OCI-LY1 (cell line): ENCODE results near the gene POLR3A.

Source experiments
- H2AFZ ChIP-seq: fragments of 200-600 bp; sonication (generic), shearing (Covaris generic); 2 replicates; pipeline ENCODE4 v1.6.0; 2014; ENCODE audit warnings: antibody characterized with exemption, mild to moderate bottlenecking, low read length
- H3F3A ChIP-seq: fragments of 200-600 bp; sonication (generic), shearing (Covaris generic); 2 replicates; pipeline ENCODE4 v1.6.0; 2014; ENCODE audit warnings: mild to moderate bottlenecking, antibody characterized with exemption, low read length, moderate library complexity; ENCODE audit not compliant: insufficient read depth
- H3K27ac ChIP-seq: fragments of 200-600 bp; sonication (generic); 2 replicates; pipeline ENCODE4 v1.5.1; 2014; ENCODE audit warnings: low read length, mixed run types, mild to moderate bottlenecking, low read depth; ENCODE audit not compliant: poor library complexity, severe bottlenecking
- H3K27me3 ChIP-seq: fragments of 200-600 bp; sonication (generic); 2 replicates; pipeline ENCODE4 v1.6.0; 2014; ENCODE audit warnings: antibody characterized with exemption, mild to moderate bottlenecking, low read length, moderate library complexity; ENCODE audit not compliant: insufficient read depth
- H3K36me3 ChIP-seq: fragments of 200-600 bp; sonication (generic); 2 replicates; pipeline ENCODE4 v1.6.1; 2014; ENCODE audit warnings: mild to moderate bottlenecking, antibody characterized with exemption, low read length, moderate library complexity, mixed read lengths; ENCODE audit not compliant: insufficient read depth
- H3K4me1 ChIP-seq: fragments of 200-600 bp; sonication (generic); 2 replicates; pipeline ENCODE4 v1.5.1; 2014; ENCODE audit warnings: mild to moderate bottlenecking, low read length, moderate library complexity; ENCODE audit not compliant: insufficient read depth, severe bottlenecking
- H3K4me2 ChIP-seq: fragments of 200-600 bp; sonication (generic), shearing (Covaris generic); 2 replicates; pipeline ENCODE4 v1.6.1; 2014; ENCODE audit warnings: low read length
- H3K4me3 ChIP-seq: fragments of 200-600 bp; sonication (generic); 2 replicates; pipeline ENCODE4 v1.5.1; 2014; ENCODE audit warnings: low read length, low read depth, mild to moderate bottlenecking, mixed read lengths; ENCODE audit not compliant: poor library complexity, severe bottlenecking
- H3K79me2 ChIP-seq: fragments of 200-600 bp; shearing (Covaris generic); 2 replicates; pipeline ENCODE4 v1.6.1; 2016; ENCODE audit warnings: mixed run types, low read length, mixed read lengths; ENCODE audit not compliant: insufficient read depth
- H3K9ac ChIP-seq: fragments of 200-600 bp; sonication (generic), shearing (Covaris generic); 2 replicates; pipeline ENCODE4 v1.6.1; 2014; ENCODE audit warnings: mild to moderate bottlenecking, low read length, mixed read lengths
- H3K9me2 ChIP-seq: fragments of 200-600 bp; sonication (generic), shearing (Covaris generic); 2 replicates; pipeline ENCODE4 v1.6.1; 2014; ENCODE audit warnings: low read depth, mild to moderate bottlenecking, low read length, mixed read lengths
- H3K9me3 ChIP-seq: fragments of 200-600 bp; shearing (Covaris generic); 2 replicates; pipeline ENCODE4 v1.6.1; 2014; ENCODE audit warnings: low read length, mixed read lengths
- H4K20me1 ChIP-seq: fragments of 200-600 bp; sonication (generic), shearing (Covaris generic); 2 replicates; pipeline ENCODE4 v1.6.0; 2016; ENCODE audit warnings: mild to moderate bottlenecking, low read length; ENCODE audit not compliant: insufficient read depth
- EZH2 ChIP-seq: fragments of 200-600 bp; sonication (generic), shearing (Covaris generic); IDR thresholded peaks from 2 replicates; pipeline ENCODE4 v1.8.0; 2017; ENCODE audit warnings: borderline replicate concordance, mixed run types, mild to moderate bottlenecking, antibody characterized with exemption, low read length, moderate library complexity, mixed read lengths
- TF ChIP-seq, protein P1 (sequence below): fragments of 200-600 bp; sonication (generic), shearing (Covaris generic); IDR thresholded peaks from 2 replicates; pipeline ENCODE4 v1.5.1; 2017; ENCODE audit warnings: mild to moderate bottlenecking, antibody characterized with exemption, low read length, moderate library complexity, mixed read lengths

The POLR3A gene

DNA sequence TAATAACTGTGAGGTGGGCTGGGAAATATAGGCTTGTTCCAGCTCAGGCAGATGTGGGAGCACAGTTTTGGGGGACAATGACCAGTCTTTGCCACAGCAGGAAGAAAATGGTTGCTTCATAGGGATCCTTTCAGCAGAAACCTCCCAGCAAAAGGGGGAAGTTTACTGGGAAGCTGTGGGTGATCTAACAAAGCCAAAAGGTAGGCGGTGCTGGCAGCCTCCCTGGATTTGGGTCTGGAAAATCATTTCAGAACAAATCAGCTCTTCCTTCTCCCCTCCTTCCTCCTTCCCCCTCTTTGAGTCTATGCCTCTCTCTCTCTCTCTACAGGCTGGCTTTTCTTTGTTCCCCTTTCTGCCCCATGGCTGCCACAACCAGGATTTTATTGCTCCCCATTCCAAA, 20.5 kb upstream of the POLR3A start:
- H4K20me1 ChIP-seq: no peaks in the 10 kb centered on the region
- TF ChIP-seq, protein P1, sequence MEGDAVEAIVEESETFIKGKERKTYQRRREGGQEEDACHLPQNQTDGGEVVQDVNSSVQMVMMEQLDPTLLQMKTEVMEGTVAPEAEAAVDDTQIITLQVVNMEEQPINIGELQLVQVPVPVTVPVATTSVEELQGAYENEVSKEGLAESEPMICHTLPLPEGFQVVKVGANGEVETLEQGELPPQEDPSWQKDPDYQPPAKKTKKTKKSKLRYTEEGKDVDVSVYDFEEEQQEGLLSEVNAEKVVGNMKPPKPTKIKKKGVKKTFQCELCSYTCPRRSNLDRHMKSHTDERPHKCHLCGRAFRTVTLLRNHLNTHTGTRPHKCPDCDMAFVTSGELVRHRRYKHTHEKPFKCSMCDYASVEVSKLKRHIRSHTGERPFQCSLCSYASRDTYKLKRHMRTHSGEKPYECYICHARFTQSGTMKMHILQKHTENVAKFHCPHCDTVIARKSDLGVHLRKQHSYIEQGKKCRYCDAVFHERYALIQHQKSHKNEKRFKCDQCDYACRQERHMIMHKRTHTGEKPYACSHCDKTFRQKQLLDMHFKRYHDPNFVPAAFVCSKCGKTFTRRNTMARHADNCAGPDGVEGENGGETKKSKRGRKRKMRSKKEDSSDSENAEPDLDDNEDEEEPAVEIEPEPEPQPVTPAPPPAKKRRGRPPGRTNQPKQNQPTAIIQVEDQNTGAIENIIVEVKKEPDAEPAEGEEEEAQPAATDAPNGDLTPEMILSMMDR: no peak
- no peak for TF ChIP-seq EZH2

DNA sequence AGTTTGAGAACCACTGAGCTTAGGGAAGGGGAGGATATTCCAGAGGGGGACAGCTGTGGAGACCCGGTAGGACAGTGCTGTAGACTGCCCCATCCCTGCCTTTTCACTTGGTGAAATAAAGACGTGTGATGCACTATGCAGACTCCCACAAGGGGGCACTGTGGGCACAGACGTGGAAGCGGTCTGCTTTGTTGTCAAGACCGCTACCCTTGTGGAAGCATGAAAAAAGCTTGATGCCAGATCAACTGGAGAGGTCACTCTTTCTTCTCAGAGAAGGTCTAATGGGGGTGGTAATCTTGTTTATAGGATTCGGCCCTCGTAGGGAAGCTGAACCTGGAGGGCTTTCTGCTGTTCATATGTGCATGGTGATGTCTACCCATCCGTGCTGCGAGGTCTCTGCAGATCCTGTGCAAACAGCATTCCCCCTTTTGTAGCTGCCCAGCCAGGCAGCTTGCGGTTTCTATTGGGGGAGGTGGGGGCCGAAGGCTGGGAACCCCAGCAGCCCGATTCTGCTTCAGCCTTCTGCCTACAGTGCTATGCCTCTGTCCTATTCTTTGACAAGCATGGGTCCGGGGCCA, 18.1 kb upstream of the POLR3A start:
- no peaks in the 10 kb centered on the region for H3K79me2 ChIP-seq
- no peaks in the 10 kb centered on the region for H3K9me2 ChIP-seq
- no peak overlapping the region for H3K9ac ChIP-seq
- no peaks in the 10 kb centered on the region for H4K20me1 ChIP-seq
- no peak overlapping the region for H2AFZ ChIP-seq
- no peak for TF ChIP-seq EZH2
- TF ChIP-seq, protein P1: peak; percentile 87
- H3K9me3 ChIP-seq: no peaks in the 10 kb centered on the region
- no peak overlapping the region for H3K4me2 ChIP-seq
- H3K36me3 ChIP-seq: peaks cover 11% of the 10 kb centered on the region
- H3K27me3 ChIP-seq: no peaks in the 10 kb centered on the region
- no peaks in the 10 kb centered on the region for H3K4me1 ChIP-seq
- no peak overlapping the region for H3K4me3 ChIP-seq
- no peak overlapping the region for H3K27ac ChIP-seq
- H3F3A ChIP-seq: no peaks in the 10 kb centered on the region

More for the DNA sequence above, 20.5 kb upstream of the POLR3A start:
- H3K4me3 ChIP-seq: no peak overlapping the region
- no peaks in the 10 kb centered on the region for H3K27me3 ChIP-seq
- H3K9me2 ChIP-seq: no peaks in the 10 kb centered on the region
- H2AFZ ChIP-seq: no peak overlapping the region
- no peaks in the 10 kb centered on the region for H3K9me3 ChIP-seq
- no peak overlapping the region for H3K4me2 ChIP-seq
- no peaks in the 10 kb centered on the region for H3F3A ChIP-seq
- H3K9ac ChIP-seq: no peak overlapping the region
- no peak overlapping the region for H3K27ac ChIP-seq
- H3K79me2 ChIP-seq: no peaks in the 10 kb centered on the region
- no peaks in the 10 kb centered on the region for H3K4me1 ChIP-seq
- H3K36me3 ChIP-seq: no peaks in the 10 kb centered on the region

GRCh38 chr10:78046711-78047269, 17.5 kb upstream of the POLR3A start:
- no peaks in the 10 kb centered on the region for H3K9me3 ChIP-seq
- H4K20me1 ChIP-seq: no peaks in the 10 kb centered on the region
- no peaks in the 10 kb centered on the region for H3K4me1 ChIP-seq
- H3K27me3 ChIP-seq: no peaks in the 10 kb centered on the region
- H3K4me3 ChIP-seq: no peak overlapping the region
- no peaks in the 10 kb centered on the region for H3K9me2 ChIP-seq
- no peak overlapping the region for H3K27ac ChIP-seq
- H3K4me2 ChIP-seq: no peak overlapping the region
- TF ChIP-seq, protein P1: no peak
- TF ChIP-seq EZH2: no peak
- no peak overlapping the region for H2AFZ ChIP-seq
- no peaks in the 10 kb centered on the region for H3F3A ChIP-seq
- peaks cover 17% of the 10 kb centered on the region for H3K36me3 ChIP-seq
- no peak overlapping the region for H3K9ac ChIP-seq
- no peaks in the 10 kb centered on the region for H3K79me2 ChIP-seq
